22Rv1 (cell line): ENCODE data around the gene RNFT2.

ENCODE experiments used
- ZFX ChIP-seq: fragments of 450-650 bp; IDR thresholded peaks from 2 replicates; pipeline ENCODE4 v1.6.1; 2017; ENCODE audit warnings: antibody characterized with exemption, borderline replicate concordance
- TF ChIP-seq, protein P1 (sequence below): fragments of 450-650 bp; IDR thresholded peaks from 2 replicates; pipeline ENCODE4 v1.5.1; 2017; ENCODE audit warnings: mild to moderate bottlenecking

DNA sequence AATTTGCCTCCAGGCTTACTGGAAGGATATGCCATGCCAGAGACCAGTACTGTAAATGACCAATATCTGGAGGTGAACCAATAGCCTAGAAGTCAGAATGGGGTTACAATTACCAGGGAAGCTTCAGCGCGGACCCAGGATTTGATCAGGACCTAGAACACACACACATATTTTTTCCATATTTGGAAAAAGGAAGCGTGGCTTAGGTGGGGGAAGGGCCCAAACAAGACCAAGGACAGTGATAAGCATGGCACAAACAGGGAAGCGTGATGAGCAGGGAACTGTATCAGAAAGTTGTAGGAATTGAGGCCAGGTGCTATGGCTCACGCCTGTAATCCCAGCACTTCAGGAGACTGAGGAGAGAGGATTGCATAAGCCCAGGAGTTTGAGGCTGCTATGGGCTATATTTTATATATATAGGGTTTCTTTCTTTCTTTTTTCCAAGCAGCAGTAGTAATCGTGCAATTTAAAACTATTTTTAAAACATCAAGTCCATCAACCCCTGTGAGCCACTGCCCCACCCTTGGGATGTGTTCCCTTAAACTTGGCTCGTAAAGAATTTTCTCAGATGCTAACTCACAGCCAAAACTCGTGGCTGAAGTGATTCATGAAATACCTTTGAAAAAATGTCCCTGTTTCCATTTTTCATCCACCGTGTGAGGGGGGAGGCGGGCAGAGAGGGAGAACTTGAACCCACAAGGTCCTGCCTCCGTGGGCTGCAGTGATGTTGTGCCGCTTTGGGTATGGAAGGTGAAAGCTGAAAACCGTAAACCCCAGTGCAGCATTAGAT is 126.5 kb downstream of the RNFT2 start:
- TF ChIP-seq, protein P1, sequence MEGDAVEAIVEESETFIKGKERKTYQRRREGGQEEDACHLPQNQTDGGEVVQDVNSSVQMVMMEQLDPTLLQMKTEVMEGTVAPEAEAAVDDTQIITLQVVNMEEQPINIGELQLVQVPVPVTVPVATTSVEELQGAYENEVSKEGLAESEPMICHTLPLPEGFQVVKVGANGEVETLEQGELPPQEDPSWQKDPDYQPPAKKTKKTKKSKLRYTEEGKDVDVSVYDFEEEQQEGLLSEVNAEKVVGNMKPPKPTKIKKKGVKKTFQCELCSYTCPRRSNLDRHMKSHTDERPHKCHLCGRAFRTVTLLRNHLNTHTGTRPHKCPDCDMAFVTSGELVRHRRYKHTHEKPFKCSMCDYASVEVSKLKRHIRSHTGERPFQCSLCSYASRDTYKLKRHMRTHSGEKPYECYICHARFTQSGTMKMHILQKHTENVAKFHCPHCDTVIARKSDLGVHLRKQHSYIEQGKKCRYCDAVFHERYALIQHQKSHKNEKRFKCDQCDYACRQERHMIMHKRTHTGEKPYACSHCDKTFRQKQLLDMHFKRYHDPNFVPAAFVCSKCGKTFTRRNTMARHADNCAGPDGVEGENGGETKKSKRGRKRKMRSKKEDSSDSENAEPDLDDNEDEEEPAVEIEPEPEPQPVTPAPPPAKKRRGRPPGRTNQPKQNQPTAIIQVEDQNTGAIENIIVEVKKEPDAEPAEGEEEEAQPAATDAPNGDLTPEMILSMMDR: no peak
- TF ChIP-seq ZFX: no peak
